ENCODE data around the gene HMCN1. TPM values are rescaled to one million over a fixed set of nuclear protein-coding genes. Genes with fewer than 3 reads are reported as not detected.

The HMCN1 gene
- total RNA-seq, 1 experiment from 2014 or later = 0.31 TPM

GRCh38 chr1:185808631-185809030 is 74.4 kb downstream of the HMCN1 start:
- POLR2A ChIA-PET (ENCODE audit: unreplicated experiment) = no interaction called here

GRCh38 chr1:185811073-185811709 is 77.0 kb downstream of the HMCN1 start:
- CTCF ChIA-PET = no interaction called here

More at GRCh38 chr1:185808631-185809030, 74.4 kb downstream of the HMCN1 start:
- Histone ChIP-seq H3K27ac (no peak overlapping the region), H3F3A (ENCODE audit: insufficient read depth, low read depth) (no peaks in the 10 kb centered on the region), H3K27me3 (ENCODE audit: insufficient read depth, low read depth) (no peaks in the 10 kb centered on the region), H3K36me3 (ENCODE audit: low read depth) (no peaks in the 10 kb centered on the region), H3K4me2 (no peak overlapping the region), H3K79me2 (ENCODE audit: low read depth) (no peaks in the 10 kb centered on the region), H2AFZ (peak overlapping the region; percentile 59; the same call in 1 of the 2 replicates), H3K9me3 (ENCODE audit: insufficient read depth, low read depth) (no peaks in the 10 kb centered on the region), H3K4me3 (no peak overlapping the region), H3K9me2 (ENCODE audit: insufficient read depth) (no peaks in the 10 kb centered on the region), H3K4me1 (replicated peaks; ENCODE audit: insufficient read depth) (no peaks in the 10 kb centered on the region), H4K20me1 (ENCODE audit: insufficient read depth) (no peaks in the 10 kb centered on the region)
- no TSS peak for BruUV-seq (replicated peaks)
- CTCF ChIA-PET = interaction anchor here (1.0 kb wide), 1 partner anchor 89 kb away, joined by 5 read pairs; no protein-coding TSS in a partner anchor
- no peak for TF ChIP-seq CTCF (conservative IDR thresholded peaks at IDR 0.05)
- no peak for TF ChIP-seq EZH2 (IDR thresholded peaks at IDR 0.05; ENCODE audit: low read depth)
- intact Hi-C loops (cut with micrococcal nuclease; ENCODE audit: unreplicated experiment) = no loop called here
- DNase-seq = no peak

GRCh38 chr1:185812934-185813333 is 78.7 kb downstream of the HMCN1 start:
- no peaks in the 10 kb centered on the region for H3K9me3 ChIP-seq (ENCODE audit: insufficient read depth, low read depth)
- 0 out of 2 replicates have a peak, but pooled peaks cover 4% of the 10 kb centered on the region for H3K9me2 ChIP-seq (ENCODE audit: insufficient read depth)
- H3K4me2 ChIP-seq = no peak overlapping the region
- DNase-seq = no peak
- no peaks in the 10 kb centered on the region for H3K27me3 ChIP-seq (ENCODE audit: insufficient read depth, low read depth)
- no peaks in the 10 kb centered on the region for H3K4me1 ChIP-seq (replicated peaks; ENCODE audit: insufficient read depth)
- BruUV-seq (replicated peaks) = no TSS peak
- H4K20me1 ChIP-seq (ENCODE audit: insufficient read depth) = no peaks in the 10 kb centered on the region
- H3K4me3 ChIP-seq = no peak overlapping the region
- H3K27ac ChIP-seq = no peak overlapping the region
- intact Hi-C loops (cut with micrococcal nuclease; ENCODE audit: unreplicated experiment) = loop anchor here (1.0 to 5.0 kb wide), 3 partner anchors 91 to 399 kb away; no protein-coding TSS in a partner anchor
- no peaks in the 10 kb centered on the region for H3F3A ChIP-seq (ENCODE audit: insufficient read depth, low read depth)
- H2AFZ ChIP-seq = no peak overlapping the region
- TF ChIP-seq CTCF (conservative IDR thresholded peaks at IDR 0.05) (no peak), EZH2 (IDR thresholded peaks at IDR 0.05; ENCODE audit: low read depth) (no peak)
- H3K36me3 ChIP-seq (ENCODE audit: low read depth) = no peaks in the 10 kb centered on the region
- no peaks in the 10 kb centered on the region for H3K79me2 ChIP-seq (ENCODE audit: low read depth)
- CTCF ChIA-PET = no interaction called here
- POLR2A ChIA-PET (ENCODE audit: unreplicated experiment) = no interaction called here

More at GRCh38 chr1:185811073-185811709, 77.0 kb downstream of the HMCN1 start:
- intact Hi-C loops (cut with micrococcal nuclease; ENCODE audit: unreplicated experiment) = loop anchor here (5.0 kb wide), 1 partner anchor 89 kb away; no protein-coding TSS in a partner anchor
- Histone ChIP-seq H3K4me1 (replicated peaks; ENCODE audit: insufficient read depth) (no peaks in the 10 kb centered on the region), H4K20me1 (ENCODE audit: insufficient read depth) (no peaks in the 10 kb centered on the region), H3K27me3 (ENCODE audit: insufficient read depth, low read depth) (no peaks in the 10 kb centered on the region), H3K9me2 (ENCODE audit: insufficient read depth) (0 out of 2 replicates have a peak, but pooled peaks cover 4% of the 10 kb centered on the region), H3K4me2 (no peak overlapping the region), H3K79me2 (ENCODE audit: low read depth) (no peaks in the 10 kb centered on the region), H3K4me3 (no peak overlapping the region), H2AFZ (no peak overlapping the region), H3K27ac (no peak overlapping the region), H3K36me3 (ENCODE audit: low read depth) (no peaks in the 10 kb centered on the region), H3F3A (ENCODE audit: insufficient read depth, low read depth) (no peaks in the 10 kb centered on the region), H3K9me3 (ENCODE audit: insufficient read depth, low read depth) (no peaks in the 10 kb centered on the region)
- no TSS peak for BruUV-seq (replicated peaks)
- DNase-seq = no peak
- TF ChIP-seq EZH2 (IDR thresholded peaks at IDR 0.05; ENCODE audit: low read depth) (no peak), CTCF (conservative IDR thresholded peaks at IDR 0.05) (no peak)
- POLR2A ChIA-PET (ENCODE audit: unreplicated experiment) = no interaction called here
